Activated naive CD8-positive, alpha-beta T cell treated with anti-CD3 and anti-CD28 coated beads, Interleukin-2, amount 10 ng/mL, durations not matched to agents 7 days and 5 days (primary cell): ENCODE measurements around the gene CAMK4. TPM values are rescaled to one million over a fixed set of nuclear protein-coding genes. Genes with fewer than 3 reads are reported as not detected.

Experiments used
- ATAC-seq: fragments of 150-1000 bp; cut with Tn5 transposase; one replicate; pipeline ENCODE4 v1.10.0; 2021; ENCODE audit warnings: low read depth, moderate library complexity
- POLR2A ChIA-PET: fragments of 350-600 bp; sonication (Branson Sonifier 250); formaldehyde crosslinking; loops from one replicate; lab custom pipeline; 2021; ENCODE audit warnings: antibody characterized with exemption; lab: Charles Lee
- DNase-seq: peaks from one replicate; pipeline ENCODE4 v3.0.0; 2021
- H3K27ac Mint-ChIP-seq: one replicate; pipeline ENCODE4 v1.8.0; 2022; ENCODE audit warnings: mild to moderate bottlenecking, mixed read lengths
- H3K27me3 Mint-ChIP-seq: one replicate; pipeline ENCODE4 v1.8.0; 2022; ENCODE audit warnings: mild to moderate bottlenecking, moderate library complexity, mixed read lengths
- H3K36me3 Mint-ChIP-seq: one replicate; pipeline ENCODE4 v1.8.0; 2021; ENCODE audit warnings: mild to moderate bottlenecking, mixed read lengths
- H3K4me1 Mint-ChIP-seq: one replicate; pipeline ENCODE4 v1.8.0; 2021; ENCODE audit warnings: mixed read lengths
- H3K4me3 Mint-ChIP-seq: one replicate; pipeline ENCODE4 v1.8.0; 2022; ENCODE audit warnings: mild to moderate bottlenecking, moderate library complexity, mixed read lengths
- H3K9me3 Mint-ChIP-seq: one replicate; pipeline ENCODE4 v1.8.0; 2021; ENCODE audit warnings: mixed read lengths
- total RNA-seq, 2 experiments: library from RNA; stranded (reverse); gene quantifications; one replicate each; pipeline ENCODE4 v1.2.3, GENCODE V29; 2021

The CAMK4 gene
- total RNA-seq, 2 experiments from 2014 or later: 132 to 154 TPM

- peaks cover 2% of the 10 kb centered on the region for H3K4me1 Mint-ChIP-seq
- DNase-seq (no peak), ATAC-seq (no peak)
- no peak overlapping the region for H3K4me3 Mint-ChIP-seq
- peaks cover 54% of the 10 kb centered on the region for H3K36me3 Mint-ChIP-seq
- H3K27ac Mint-ChIP-seq: no peak overlapping the region
- peaks cover 19% of the 10 kb centered on the region for H3K9me3 Mint-ChIP-seq
- H3K27me3 Mint-ChIP-seq: no peaks in the 10 kb centered on the region
- POLR2A ChIA-PET: no interaction called here
Measured at GRCh38 chr5:111411301-111411700, 187.1 kb downstream of the CAMK4 start.

GRCh38 chr5:111412593-111412992 lies 188.4 kb downstream of the CAMK4 start:
- Mint-ChIP-seq H3K4me1 (peaks cover 2% of the 10 kb centered on the region), H3K36me3 (peaks cover 50% of the 10 kb centered on the region), H3K9me3 (peaks cover 19% of the 10 kb centered on the region), H3K27me3 (no peaks in the 10 kb centered on the region), H3K27ac (no peak overlapping the region), H3K4me3 (no peak overlapping the region)
- DNase-seq (no peak), ATAC-seq (no peak)
- POLR2A ChIA-PET: interaction anchor here (0.5 kb wide), 1 partner anchor 146 kb away, joined by 4 read pairs; no protein-coding TSS in a partner anchor

GRCh38 chr5:111415053-111415452 lies 190.9 kb downstream of the CAMK4 start:
- H3K27me3 Mint-ChIP-seq: no peaks in the 10 kb centered on the region
- H3K4me1 Mint-ChIP-seq: peaks cover 2% of the 10 kb centered on the region
- POLR2A ChIA-PET: no interaction called here
- peaks cover 34% of the 10 kb centered on the region for H3K36me3 Mint-ChIP-seq
- H3K27ac Mint-ChIP-seq: no peak overlapping the region
- ATAC-seq: no peak
- peaks cover 7% of the 10 kb centered on the region for H3K9me3 Mint-ChIP-seq
- no peak for DNase-seq
- H3K4me3 Mint-ChIP-seq: no peak overlapping the region

- H3K4me3 Mint-ChIP-seq: no peak overlapping the region
- H3K9me3 Mint-ChIP-seq: peaks cover 12% of the 10 kb centered on the region
- no peaks in the 10 kb centered on the region for H3K27me3 Mint-ChIP-seq
- POLR2A ChIA-PET: no interaction called here
- no peak overlapping the region for H3K27ac Mint-ChIP-seq
- no peaks in the 10 kb centered on the region for H3K4me1 Mint-ChIP-seq
- DNase-seq (no peak), ATAC-seq (no peak)
- H3K36me3 Mint-ChIP-seq: peaks cover 42% of the 10 kb centered on the region
Measured at GRCh38 chr5:111422245-111422644, 198.1 kb downstream of the CAMK4 start.

- POLR2A ChIA-PET: no interaction called here
Measured at GRCh38 chr5:111422747-111423720, 198.8 kb downstream of the CAMK4 start.

GRCh38 chr5:111425205-111425604 lies 201.0 kb downstream of the CAMK4 start:
- DNase-seq: no peak
- Mint-ChIP-seq H3K27ac (no peak overlapping the region), H3K4me3 (no peak overlapping the region), H3K36me3 (peaks cover 53% of the 10 kb centered on the region), H3K27me3 (no peaks in the 10 kb centered on the region), H3K9me3 (peaks cover 15% of the 10 kb centered on the region), H3K4me1 (no peaks in the 10 kb centered on the region)
- ATAC-seq: no peak
- POLR2A ChIA-PET: no interaction called here

More at GRCh38 chr5:111422747-111423720, 198.8 kb downstream of the CAMK4 start:
- DNase-seq (no peak), ATAC-seq (no peak)
- H3K27me3 Mint-ChIP-seq: no peaks in the 10 kb centered on the region
- peaks cover 11% of the 10 kb centered on the region for H3K9me3 Mint-ChIP-seq
- no peak overlapping the region for H3K4me3 Mint-ChIP-seq
- H3K36me3 Mint-ChIP-seq: peaks cover 43% of the 10 kb centered on the region
- H3K4me1 Mint-ChIP-seq: no peaks in the 10 kb centered on the region
- no peak overlapping the region for H3K27ac Mint-ChIP-seq

GRCh38 chr5:111427762-111428161 lies 203.6 kb downstream of the CAMK4 start:
- Mint-ChIP-seq H3K27ac (no peak overlapping the region), H3K36me3 (peaks cover 45% of the 10 kb centered on the region)
- POLR2A ChIA-PET: no interaction called here

GRCh38 chr5:111432883-111433536 lies 208.8 kb downstream of the CAMK4 start:
- no peak overlapping the region for H3K4me3 Mint-ChIP-seq
- no peak for ATAC-seq
- DNase-seq: no peak
- H3K27ac Mint-ChIP-seq: no peak overlapping the region
- peaks cover 29% of the 10 kb centered on the region for H3K36me3 Mint-ChIP-seq
- POLR2A ChIA-PET: interaction anchor here (1.0 kb wide), 1 partner anchor 79 kb away, joined by 3 read pairs; no protein-coding TSS in a partner anchor
- H3K27me3 Mint-ChIP-seq: no peaks in the 10 kb centered on the region
- H3K4me1 Mint-ChIP-seq: peaks cover 10% of the 10 kb centered on the region
- H3K9me3 Mint-ChIP-seq: peaks cover 7% of the 10 kb centered on the region

More at GRCh38 chr5:111427762-111428161, 203.6 kb downstream of the CAMK4 start:
- ATAC-seq (peak; percentile 30), DNase-seq (no peak)
- Mint-ChIP-seq H3K4me3 (no peak overlapping the region), H3K27me3 (no peaks in the 10 kb centered on the region), H3K4me1 (peaks cover 10% of the 10 kb centered on the region), H3K9me3 (peaks cover 12% of the 10 kb centered on the region)

GRCh38 chr5:111434800-111435199 lies 210.6 kb downstream of the CAMK4 start:
- POLR2A ChIA-PET: no interaction called here
- H3K9me3 Mint-ChIP-seq: no peaks in the 10 kb centered on the region
- no peak overlapping the region for H3K27ac Mint-ChIP-seq
- peaks cover 27% of the 10 kb centered on the region for H3K36me3 Mint-ChIP-seq
- DNase-seq (no peak), ATAC-seq (no peak)
- H3K4me3 Mint-ChIP-seq: no peak overlapping the region
- H3K27me3 Mint-ChIP-seq: no peaks in the 10 kb centered on the region
- H3K4me1 Mint-ChIP-seq: peaks cover 10% of the 10 kb centered on the region

- H3K4me3 Mint-ChIP-seq: no peak overlapping the region
- no peaks in the 10 kb centered on the region for H3K4me1 Mint-ChIP-seq
- no peaks in the 10 kb centered on the region for H3K27me3 Mint-ChIP-seq
- no peaks in the 10 kb centered on the region for H3K9me3 Mint-ChIP-seq
- peaks cover 23% of the 10 kb centered on the region for H3K36me3 Mint-ChIP-seq
- no peak for DNase-seq
- POLR2A ChIA-PET: no interaction called here
- no peak for ATAC-seq
- H3K27ac Mint-ChIP-seq: no peak overlapping the region
Measured at GRCh38 chr5:111439473-111440075, 215.4 kb downstream of the CAMK4 start.

- H3K27me3 Mint-ChIP-seq: no peaks in the 10 kb centered on the region
- H3K4me3 Mint-ChIP-seq: no peak overlapping the region
- peaks cover 44% of the 10 kb centered on the region for H3K36me3 Mint-ChIP-seq
- DNase-seq (no peak), ATAC-seq (no peak)
- no peak overlapping the region for H3K27ac Mint-ChIP-seq
- POLR2A ChIA-PET: no interaction called here
- H3K4me1 Mint-ChIP-seq: peaks cover 5% of the 10 kb centered on the region
- H3K9me3 Mint-ChIP-seq: no peaks in the 10 kb centered on the region
Measured at GRCh38 chr5:111447099-111447498, 222.9 kb downstream of the CAMK4 start.

GRCh38 chr5:111447822-111448221 lies 223.6 kb downstream of the CAMK4 start:
- Mint-ChIP-seq H3K4me3 (no peak overlapping the region), H3K36me3 (peaks cover 46% of the 10 kb centered on the region)
- POLR2A ChIA-PET: no interaction called here

GRCh38 chr5:111453295-111453694 lies 229.1 kb downstream of the CAMK4 start:
- Mint-ChIP-seq H3K4me3 (no peak overlapping the region), H3K36me3 (peaks cover 39% of the 10 kb centered on the region), H3K9me3 (no peaks in the 10 kb centered on the region), H3K4me1 (peaks cover 2% of the 10 kb centered on the region), H3K27ac (peak overlapping the region; percentile 19), H3K27me3 (no peaks in the 10 kb centered on the region)
- DNase-seq (no peak), ATAC-seq (no peak)
- POLR2A ChIA-PET: no interaction called here

More at GRCh38 chr5:111447822-111448221, 223.6 kb downstream of the CAMK4 start:
- ATAC-seq: no peak
- DNase-seq: no peak
- no peaks in the 10 kb centered on the region for H3K9me3 Mint-ChIP-seq
- peaks cover 5% of the 10 kb centered on the region for H3K4me1 Mint-ChIP-seq
- no peaks in the 10 kb centered on the region for H3K27me3 Mint-ChIP-seq
- H3K27ac Mint-ChIP-seq: no peak overlapping the region
